CD4-positive, CD25-positive, alpha-beta regulatory T cell (primary cell): ENCODE measurements around the gene PAM16. TPM values are rescaled to one million over a fixed set of nuclear protein-coding genes. Genes with fewer than 3 reads are reported as not detected.

ENCODE experiments used
- ATAC-seq, 2 donors: fragments of 150-1000 bp; cut with Tn5 transposase; one replicate each; pipeline ENCODE4 v1.10.0; 2021; ENCODE audit warnings: low read depth in 2 of 2, moderate number of reproducible peaks in 2 of 2, moderate library complexity in 1 of 2
- DNase-seq, 3 donors: peaks; one replicate each; pipeline versions ENCODE4 v3.0.0 to v3.0.0-alpha.2; 2012 to 2022; ENCODE audit warnings: mixed read lengths in 1 of 3
- H3K27ac ChIP-seq: one replicate; pipeline ENCODE4 v1.7.0; 2013; ENCODE audit warnings: mild to moderate bottlenecking, low read length; ENCODE audit not compliant: insufficient read depth, poor library complexity, severe bottlenecking
- H3K27me3 ChIP-seq: one replicate; pipeline ENCODE4 v1.7.0; 2013; ENCODE audit warnings: low read length; ENCODE audit not compliant: control insufficient read depth, insufficient read depth
- H3K36me3 ChIP-seq: one replicate; pipeline ENCODE4 v1.7.0; 2013; ENCODE audit warnings: mild to moderate bottlenecking, low read length, moderate library complexity; ENCODE audit not compliant: control insufficient read depth, insufficient read depth
- H3K4me1 ChIP-seq: 2 replicates; pipeline ENCODE4 v1.7.0; 2013; ENCODE audit warnings: mild to moderate bottlenecking, low read length; ENCODE audit not compliant: insufficient read depth, control insufficient read depth, poor library complexity, severe bottlenecking
- H3K4me3 ChIP-seq: one replicate; pipeline ENCODE4 v1.7.0; 2013; ENCODE audit warnings: low read depth, mild to moderate bottlenecking, low read length, moderate library complexity
- H3K9me3 ChIP-seq, 2 experiments: 1 replicate in 1 of 2; 2 replicates in 1 of 2; pipeline ENCODE4 v1.7.0; 2013; ENCODE audit warnings: low read length in 2 of 2, mild to moderate bottlenecking in 1 of 2, moderate library complexity in 1 of 2; ENCODE audit not compliant: control insufficient read depth in 2 of 2
- H3K27ac Mint-ChIP-seq, 3 donors: one replicate each; pipeline ENCODE4 v1.8.0; 2020 to 2022; ENCODE audit warnings: mild to moderate bottlenecking in 3 of 3, mixed read lengths in 3 of 3, moderate library complexity in 2 of 3
- H3K27me3 Mint-ChIP-seq: one replicate; pipeline ENCODE4 v1.8.0; 2022; ENCODE audit warnings: mild to moderate bottlenecking, mixed read lengths
- H3K36me3 Mint-ChIP-seq: one replicate; pipeline ENCODE4 v1.8.0; 2020; ENCODE audit warnings: mixed read lengths
- H3K4me1 Mint-ChIP-seq, 4 donors: one replicate each; pipeline ENCODE4 v1.8.0; 2020 to 2022; ENCODE audit warnings: mixed read lengths in 4 of 4, mild to moderate bottlenecking in 1 of 4
- H3K4me3 Mint-ChIP-seq, 4 donors: one replicate each; pipeline ENCODE4 v1.8.0; 2020 to 2022; ENCODE audit warnings: mild to moderate bottlenecking in 4 of 4, mixed read lengths in 4 of 4, moderate library complexity in 3 of 4
- H3K9me3 Mint-ChIP-seq, 7 donors: one replicate each; pipeline ENCODE4 v1.8.0; 2020 to 2022; ENCODE audit warnings: mixed read lengths in 7 of 7, mild to moderate bottlenecking in 3 of 7, moderate library complexity in 2 of 7
- polyA plus RNA-seq, 4 donors: library from polyadenylated mRNA; unstranded; fragments of 300-500 nt; fragmentation: Illumina TruSeq; gene quantifications; one replicate each; pipeline ENCODE4 v1.2.3, GENCODE V29; 2021
- total RNA-seq: library from RNA; stranded (reverse); gene quantifications from one replicate; pipeline ENCODE4 v1.2.3, GENCODE V29; 2022

PAM16 gene
- total and polyA plus RNA-seq, 5 donors from 2014 or later, result 26.2 to 44.9 (median 39.6) TPM

- H3K4me3 ChIP-seq, result no peak overlapping the region
- no peaks in the 10 kb centered on the region for H3K36me3 ChIP-seq
- no peaks in the 10 kb centered on the region for H3K27me3 ChIP-seq
- Mint-ChIP-seq H3K4me3 (no peak overlapping the region), H3K27ac (no peak overlapping the region), H3K36me3 (no peaks in the 10 kb centered on the region), H3K9me3 (no peaks in the 10 kb centered on the region), H3K27me3 (peaks cover 4% of the 10 kb centered on the region), H3K4me1 (peaks cover 0 to 10% (median 0%) of the 10 kb centered on the region in 4 donors)
- H3K27ac ChIP-seq, result no peak overlapping the region
- no peak for DNase-seq
- ATAC-seq, result no peak
- no peaks in the 10 kb centered on the region for H3K9me3 ChIP-seq
- peaks cover 11% of the 10 kb centered on the region for H3K4me1 ChIP-seq
These were observed 19.0 kb downstream of the PAM16 start for GRCh38 chr16:4332083-4332482.

GRCh38 chr16:4330277-4330874, 20.7 kb downstream of the PAM16 start:
- H3K27ac Mint-ChIP-seq, result no peak overlapping the region
- no peak overlapping the region for H3K27ac ChIP-seq

GRCh38 chr16:4328782-4329775, 22.0 kb downstream of the PAM16 start:
- no peak for ATAC-seq
- H3K9me3 ChIP-seq, result no peaks in the 10 kb centered on the region
- DNase-seq, result no peak
- no peak overlapping the region for H3K4me3 ChIP-seq
- Mint-ChIP-seq H3K4me3 (no peak overlapping the region), H3K4me1 (peaks cover 0 to 12% (median 0%) of the 10 kb centered on the region in 4 donors), H3K27ac (no peak overlapping the region), H3K36me3 (no peaks in the 10 kb centered on the region), H3K9me3 (no peaks in the 10 kb centered on the region), H3K27me3 (peaks cover 4% of the 10 kb centered on the region)
- H3K36me3 ChIP-seq, result no peaks in the 10 kb centered on the region
- no peaks in the 10 kb centered on the region for H3K27me3 ChIP-seq
- H3K27ac ChIP-seq, result no peak overlapping the region
- peaks cover 11% of the 10 kb centered on the region for H3K4me1 ChIP-seq

More at GRCh38 chr16:4330277-4330874, 20.7 kb downstream of the PAM16 start:
- Histone ChIP-seq H3K4me3 (no peak overlapping the region), H3K4me1 (peaks cover 11% of the 10 kb centered on the region), H3K9me3 (no peaks in the 10 kb centered on the region), H3K36me3 (no peaks in the 10 kb centered on the region), H3K27me3 (no peaks in the 10 kb centered on the region)
- H3K27me3 Mint-ChIP-seq, result peaks cover 4% of the 10 kb centered on the region
- H3K4me1 Mint-ChIP-seq, result peaks cover 0 to 12% (median 0%) of the 10 kb centered on the region in 4 donors
- H3K4me3 Mint-ChIP-seq, result peak overlapping the region in 1 of 4 donors; percentile 52
- peak; percentile 62 for ATAC-seq
- no peaks in the 10 kb centered on the region for H3K36me3 Mint-ChIP-seq
- DNase-seq, result peak; percentile 51 to 69 (median 59)
- no peaks in the 10 kb centered on the region for H3K9me3 Mint-ChIP-seq

- Mint-ChIP-seq H3K4me1 (peaks cover 0 to 12% (median 0%) of the 10 kb centered on the region in 4 donors), H3K36me3 (no peaks in the 10 kb centered on the region), H3K27ac (no peak overlapping the region), H3K27me3 (peaks cover 4% of the 10 kb centered on the region), H3K9me3 (no peaks in the 10 kb centered on the region), H3K4me3 (peak overlapping the region in 3 of 4 donors; percentile 33 to 59 (median 43))
- Histone ChIP-seq H3K9me3 (no peaks in the 10 kb centered on the region), H3K4me1 (peaks cover 11% of the 10 kb centered on the region), H3K4me3 (no peak overlapping the region), H3K27ac (no peak overlapping the region), H3K27me3 (no peaks in the 10 kb centered on the region), H3K36me3 (no peaks in the 10 kb centered on the region)
- peak in 2 of 3 donors; percentile 38 to 39 for DNase-seq
- peak; percentile 30 to 40 for ATAC-seq
These were observed 22.9 kb downstream of the PAM16 start for GRCh38 chr16:4328046-4328781.

GRCh38 chr16:4327386-4328045, 23.6 kb downstream of the PAM16 start:
- Mint-ChIP-seq H3K27me3 (peaks cover 4% of the 10 kb centered on the region), H3K4me1 (peaks cover 0 to 12% (median 0%) of the 10 kb centered on the region in 4 donors), H3K9me3 (no peaks in the 10 kb centered on the region), H3K36me3 (no peaks in the 10 kb centered on the region), H3K27ac (no peak overlapping the region), H3K4me3 (no peak overlapping the region)
- peaks cover 11% of the 10 kb centered on the region for H3K4me1 ChIP-seq
- ATAC-seq (no peak), DNase-seq (no peak)
- no peak overlapping the region for H3K27ac ChIP-seq
- no peaks in the 10 kb centered on the region for H3K9me3 ChIP-seq
- no peaks in the 10 kb centered on the region for H3K36me3 ChIP-seq
- H3K27me3 ChIP-seq, result no peaks in the 10 kb centered on the region
- H3K4me3 ChIP-seq, result no peak overlapping the region

- Histone ChIP-seq H3K4me1 (peaks cover 11% of the 10 kb centered on the region), H3K9me3 (no peaks in the 10 kb centered on the region), H3K27ac (no peak overlapping the region), H3K36me3 (no peaks in the 10 kb centered on the region), H3K4me3 (no peak overlapping the region), H3K27me3 (no peaks in the 10 kb centered on the region)
- no peaks in the 10 kb centered on the region for H3K27me3 Mint-ChIP-seq
- H3K27ac Mint-ChIP-seq, result no peak overlapping the region
- no peaks in the 10 kb centered on the region for H3K36me3 Mint-ChIP-seq
- H3K4me3 Mint-ChIP-seq, result peak overlapping the region in 1 of 4 donors; percentile 56
- DNase-seq, result no peak
- peaks cover 0 to 12% (median 0%) of the 10 kb centered on the region in 4 donors for H3K4me1 Mint-ChIP-seq
- no peak for ATAC-seq
- H3K9me3 Mint-ChIP-seq, result no peaks in the 10 kb centered on the region
These were observed 25.8 kb downstream of the PAM16 start for GRCh38 chr16:4325253-4325758.
